OCI-LY3 (cell line): ENCODE measurements around the gene HMCN1.

Experiments used
- H2AFZ ChIP-seq: fragments of 200-600, 300-600 bp; shearing (Covaris generic); 2 replicates; pipeline ENCODE4 v1.6.0; 2014; ENCODE audit warnings: antibody characterized with exemption, low read depth, low read length
- H3K27ac ChIP-seq: fragments of 200-600, 300-600 bp; sonication (generic); 2 replicates; pipeline ENCODE4 v1.5.1; 2014; ENCODE audit warnings: mild to moderate bottlenecking, low read length, moderate library complexity, mixed read lengths
- H3K27me3 ChIP-seq: fragments of 200-600, 300-600 bp; sonication (generic); 2 replicates; pipeline ENCODE4 v1.6.1; 2014; ENCODE audit warnings: low read depth, low read length, mixed read lengths
- H3K36me3 ChIP-seq: fragments of 200-600, 300-600 bp; sonication (generic); replicated peaks from 2 replicates; pipeline ENCODE3; 2014; ENCODE audit warnings: low read depth, low read length, mixed read lengths
- H3K4me1 ChIP-seq: fragments of 300-600, 200-600 bp; sonication (generic); 2 replicates; pipeline ENCODE4 v1.6.1; 2014; ENCODE audit warnings: low read length, mixed read lengths
- H3K4me2 ChIP-seq: fragments of 200-600, 300-600 bp; sonication (generic); 2 replicates; pipeline ENCODE4 v1.6.1; 2014; ENCODE audit warnings: low read length, mixed read lengths
- H3K4me3 ChIP-seq: fragments of 300-600, 200-600 bp; sonication (generic); 2 replicates; pipeline ENCODE4 v1.5.1; 2014; ENCODE audit warnings: antibody characterized with exemption, mild to moderate bottlenecking, low read length, moderate library complexity
- H3K79me2 ChIP-seq: fragments of 300-600, 200-600 bp; shearing (Covaris generic); 2 replicates; pipeline ENCODE4 v1.6.1; 2014; ENCODE audit warnings: mild to moderate bottlenecking, low read length, mixed read lengths
- H3K9ac ChIP-seq: fragments of 300-600, 200-600 bp; shearing (Covaris generic); 2 replicates; pipeline ENCODE4 v1.6.0; 2014; ENCODE audit warnings: mild to moderate bottlenecking, low read length, moderate library complexity
- H3K9me3 ChIP-seq: fragments of 200-600, 300-600 bp; shearing (Covaris generic); 2 replicates; pipeline ENCODE4 v1.6.1; 2014; ENCODE audit warnings: low read length, mixed read lengths; ENCODE audit not compliant: insufficient read depth
- H4K20me1 ChIP-seq: fragments of 200-600, 300-600 bp; sonication (generic); 2 replicates; pipeline ENCODE4 v1.6.1; 2016; ENCODE audit warnings: low read length, mixed read lengths; ENCODE audit not compliant: insufficient read depth
- EZH2phosphoT487 ChIP-seq: fragments of 200-600 bp; shearing (Covaris generic); IDR thresholded peaks from 2 replicates; pipeline ENCODE4 v1.6.1; 2018; ENCODE audit warnings: antibody characterized with exemption, mixed run types, low read depth
- TF ChIP-seq, protein P1 (sequence below): fragments of 200-600, 300-600 bp; sonication (generic); IDR thresholded peaks from 2 replicates; pipeline ENCODE4 v1.5.1; 2014; ENCODE audit warnings: antibody characterized with exemption, low read length, low read depth

HMCN1 gene

DNA sequence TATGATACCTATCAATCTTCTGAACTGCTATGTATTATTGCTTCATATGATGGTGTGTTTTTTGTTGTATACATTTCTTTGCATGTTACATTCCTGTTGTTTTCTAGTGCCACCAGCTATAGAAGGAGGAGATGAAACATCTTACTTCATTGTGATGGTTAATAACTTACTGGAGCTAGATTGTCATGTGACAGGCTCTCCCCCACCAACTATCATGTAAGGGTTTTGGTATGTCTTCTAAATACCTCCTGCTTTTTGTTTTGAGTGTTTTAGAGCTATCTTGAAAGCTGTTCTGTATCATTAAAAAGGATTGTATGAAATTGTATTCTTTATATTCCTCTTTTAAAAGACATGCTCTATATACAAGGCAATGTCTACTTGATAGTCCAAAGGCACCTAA lies 282.7 kb downstream of the HMCN1 start:
- no peaks in the 10 kb centered on the region for H3K27me3 ChIP-seq
- no peaks in the 10 kb centered on the region for H3K9me3 ChIP-seq

DNA sequence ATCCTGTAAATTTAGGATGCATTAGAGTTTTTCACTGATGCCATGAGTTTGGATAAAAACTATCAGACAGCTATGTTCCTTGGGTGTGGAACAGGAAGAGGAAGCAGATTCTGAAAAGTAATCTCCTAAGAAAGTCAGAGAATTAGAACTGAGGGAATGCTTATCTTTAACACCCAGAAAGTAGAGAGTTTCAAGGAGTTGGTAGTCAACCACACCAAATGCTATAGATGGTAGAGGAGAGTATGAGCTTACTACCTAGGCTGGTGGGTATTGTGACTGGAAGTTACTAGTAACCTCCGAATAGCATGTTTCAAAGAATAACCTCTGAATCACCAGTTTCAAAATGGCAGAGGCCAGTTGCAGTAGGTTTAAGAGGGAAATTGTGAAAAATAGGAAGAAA lies 288.0 kb downstream of the HMCN1 start:
- Histone ChIP-seq H3K79me2 (no peaks in the 10 kb centered on the region), H3K36me3 (no peaks in the 10 kb centered on the region), H3K4me1 (peaks cover 4% of the 10 kb centered on the region; the same call in 1 of the 2 replicates), H3K4me3 (no peak overlapping the region), H3K9ac (no peak overlapping the region), H3K9me3 (no peaks in the 10 kb centered on the region), H4K20me1 (no peaks in the 10 kb centered on the region), H3K27me3 (no peaks in the 10 kb centered on the region), H3K27ac (no peak overlapping the region), H2AFZ (no peak overlapping the region), H3K4me2 (no peak overlapping the region)
- TF ChIP-seq, protein P1, sequence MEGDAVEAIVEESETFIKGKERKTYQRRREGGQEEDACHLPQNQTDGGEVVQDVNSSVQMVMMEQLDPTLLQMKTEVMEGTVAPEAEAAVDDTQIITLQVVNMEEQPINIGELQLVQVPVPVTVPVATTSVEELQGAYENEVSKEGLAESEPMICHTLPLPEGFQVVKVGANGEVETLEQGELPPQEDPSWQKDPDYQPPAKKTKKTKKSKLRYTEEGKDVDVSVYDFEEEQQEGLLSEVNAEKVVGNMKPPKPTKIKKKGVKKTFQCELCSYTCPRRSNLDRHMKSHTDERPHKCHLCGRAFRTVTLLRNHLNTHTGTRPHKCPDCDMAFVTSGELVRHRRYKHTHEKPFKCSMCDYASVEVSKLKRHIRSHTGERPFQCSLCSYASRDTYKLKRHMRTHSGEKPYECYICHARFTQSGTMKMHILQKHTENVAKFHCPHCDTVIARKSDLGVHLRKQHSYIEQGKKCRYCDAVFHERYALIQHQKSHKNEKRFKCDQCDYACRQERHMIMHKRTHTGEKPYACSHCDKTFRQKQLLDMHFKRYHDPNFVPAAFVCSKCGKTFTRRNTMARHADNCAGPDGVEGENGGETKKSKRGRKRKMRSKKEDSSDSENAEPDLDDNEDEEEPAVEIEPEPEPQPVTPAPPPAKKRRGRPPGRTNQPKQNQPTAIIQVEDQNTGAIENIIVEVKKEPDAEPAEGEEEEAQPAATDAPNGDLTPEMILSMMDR: no peak
- TF ChIP-seq EZH2phosphoT487: no peak

More for the DNA sequence above, 282.7 kb downstream of the HMCN1 start:
- Histone ChIP-seq H3K4me2 (no peak overlapping the region), H3K4me3 (no peak overlapping the region), H3K4me1 (no peaks in the 10 kb centered on the region), H3K79me2 (no peaks in the 10 kb centered on the region), H4K20me1 (no peaks in the 10 kb centered on the region), H2AFZ (no peak overlapping the region), H3K36me3 (no peaks in the 10 kb centered on the region), H3K27ac (no peak overlapping the region), H3K9ac (no peak overlapping the region)
- TF ChIP-seq, protein P1: no peak

DNA sequence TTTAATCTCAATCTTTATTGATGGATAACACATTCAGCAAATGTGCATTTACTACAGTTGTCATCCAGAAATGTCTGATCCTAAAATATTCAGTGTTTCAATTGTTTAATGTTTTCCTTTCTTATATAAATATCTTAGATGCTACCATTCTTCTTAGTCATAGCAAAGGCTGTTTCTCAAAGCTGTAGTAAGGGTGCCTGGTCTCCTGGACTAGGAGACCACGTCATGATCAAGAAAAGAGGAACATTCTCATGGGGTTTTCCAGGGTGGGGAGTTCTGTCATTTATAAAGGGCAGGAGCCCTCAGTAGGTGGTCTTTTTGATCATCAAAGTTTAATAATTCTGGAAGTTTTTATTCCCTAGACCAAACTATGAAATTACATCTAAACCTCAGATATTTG lies 292.8 kb downstream of the HMCN1 start:
- Histone ChIP-seq H3K9me3 (0 out of 2 replicates have a peak, but pooled peaks cover 5% of the 10 kb centered on the region), H3K4me1 (peaks cover 5% of the 10 kb centered on the region; the same call in 1 of the 2 replicates), H3K9ac (no peak overlapping the region), H4K20me1 (no peaks in the 10 kb centered on the region), H3K79me2 (no peaks in the 10 kb centered on the region), H3K36me3 (no peaks in the 10 kb centered on the region), H3K27ac (no peak overlapping the region), H3K4me2 (no peak overlapping the region), H3K4me3 (no peak overlapping the region), H2AFZ (no peak overlapping the region), H3K27me3 (no peaks in the 10 kb centered on the region)
- TF ChIP-seq EZH2phosphoT487: no peak
- TF ChIP-seq, protein P1: no peak

DNA sequence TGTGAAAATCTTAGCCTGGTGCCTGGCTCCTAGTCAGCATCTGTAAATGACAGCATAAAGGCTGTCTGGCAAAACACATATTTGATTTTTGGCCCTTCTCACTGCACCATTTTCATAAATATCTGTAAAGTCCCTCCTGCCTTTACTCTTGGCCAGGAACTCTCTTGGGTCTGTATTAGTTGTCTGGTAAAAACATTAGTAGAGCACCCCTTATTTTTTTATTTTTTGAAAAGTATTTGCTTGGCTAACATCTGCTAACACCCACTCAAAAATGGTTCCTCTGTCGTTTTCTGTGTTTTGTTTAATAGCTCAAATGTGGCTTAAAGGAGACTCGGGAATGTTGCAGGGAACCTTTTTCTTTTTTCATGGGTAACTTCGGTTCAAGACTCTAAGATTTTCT lies 293.4 kb downstream of the HMCN1 start:
- Histone ChIP-seq H3K27ac (no peak overlapping the region), H3K4me1 (peaks cover 5% of the 10 kb centered on the region; the same call in 1 of the 2 replicates)

More for the DNA sequence above, 293.4 kb downstream of the HMCN1 start:
- Histone ChIP-seq H3K4me3 (no peak overlapping the region), H2AFZ (no peak overlapping the region), H3K9ac (no peak overlapping the region), H4K20me1 (no peaks in the 10 kb centered on the region), H3K27me3 (no peaks in the 10 kb centered on the region), H3K4me2 (no peak overlapping the region), H3K36me3 (no peaks in the 10 kb centered on the region), H3K79me2 (no peaks in the 10 kb centered on the region), H3K9me3 (0 out of 2 replicates have a peak, but pooled peaks cover 5% of the 10 kb centered on the region)
- TF ChIP-seq EZH2phosphoT487: no peak
- TF ChIP-seq, protein P1: no peak
